Measurements from ENCODE around the gene AFMID.
"Not testable (repeated sequence)": the region's sequence is repeated elsewhere in the genome, so short reads cannot be mapped to it uniquely, and the experiment has no call there.

AFMID gene

GRCh38 chr17:78224231-78225087 is 37.3 kb downstream of the AFMID start:
- no peak for DNase-seq

GRCh38 chr17:78225088-78225865 is 38.1 kb downstream of the AFMID start:
- no peak for DNase-seq

- no peak for DNase-seq
Observed at GRCh38 chr17:78226055-78226758, 39.0 kb downstream of the AFMID start.

- no peak for DNase-seq
Observed at GRCh38 chr17:78226759-78227454, 39.7 kb downstream of the AFMID start.

GRCh38 chr17:78227455-78227916 is 40.3 kb downstream of the AFMID start:
- DNase-seq: no peak

- no peak for DNase-seq
Observed at GRCh38 chr17:78228176-78228575, 41.0 kb downstream of the AFMID start.

GRCh38 chr17:78230252-78230962 is 43.2 kb downstream of the AFMID start:
- DNase-seq: no peak

GRCh38 chr17:78230996-78231935 is 44.1 kb downstream of the AFMID start, which contains the start of gene TMEM235:
Gene TMEM235, plus strand, starts transcription at chr17:78231631. Its CDS starts 393 bp downstream, at chr17:78232024.
- DNase-seq: no peak

- no peak for DNase-seq
Observed at GRCh38 chr17:78231991-78232858, 45.1 kb downstream of the AFMID start.

GRCh38 chr17:78232859-78233173 is 45.7 kb downstream of the AFMID start:
- DNase-seq: no peak

- no peak for DNase-seq
Observed at GRCh38 chr17:78233678-78234077, 46.5 kb downstream of the AFMID start.

GRCh38 chr17:78234261-78234865 is 47.2 kb downstream of the AFMID start:
- no peak for DNase-seq

GRCh38 chr17:78235022-78235421 is 47.9 kb downstream of the AFMID start:
- not testable (repeated sequence) for DNase-seq

- DNase-seq: no peak
Observed at GRCh38 chr17:78235885-78236284, 48.7 kb downstream of the AFMID start.

GRCh38 chr17:78236362-78237127 is 49.4 kb downstream of the AFMID start:
- no peak for DNase-seq

GRCh38 chr17:78237401-78238012 is 50.3 kb downstream of the AFMID start:
- DNase-seq: no peak

- no peak for DNase-seq
Observed at GRCh38 chr17:78238823-78239488, 51.8 kb downstream of the AFMID start.

Data from T1000 (cell line).